Endometrium (tissue), 2 donors: ENCODE measurements around the gene TENM4.

ENCODE experiments used
- FAIRE-seq: peaks from 2 replicates; lab custom pipeline; 2012; peaks lifted over from hg19 to GRCh38; lab: Jason Lieb, UNC
- donor health status: control.
- donor health status: control.

The TENM4 gene

GRCh38 chr11:79117488-79117887 is 323.3 kb downstream of the TENM4 start:
- no peak for FAIRE-seq

DNA sequence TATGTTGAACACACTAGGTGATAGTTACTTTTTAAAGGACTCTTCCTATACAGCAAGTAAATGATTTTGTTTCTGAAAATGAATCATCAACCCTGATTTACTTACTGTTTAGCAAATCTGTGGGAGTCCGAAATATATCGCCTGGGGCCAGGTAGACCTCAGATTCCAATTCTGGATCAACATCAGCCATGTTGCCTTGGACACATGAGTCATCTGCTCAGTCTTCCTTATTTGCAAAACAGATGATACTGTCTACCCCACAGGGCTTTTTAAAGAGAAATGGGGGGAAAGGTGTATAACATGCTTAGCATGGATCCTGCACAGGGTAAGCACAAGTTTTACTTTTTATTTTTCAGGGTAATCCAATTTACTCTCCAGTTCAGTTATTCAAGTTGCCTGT is 324.2 kb downstream of the TENM4 start:
- FAIRE-seq = no peak

DNA sequence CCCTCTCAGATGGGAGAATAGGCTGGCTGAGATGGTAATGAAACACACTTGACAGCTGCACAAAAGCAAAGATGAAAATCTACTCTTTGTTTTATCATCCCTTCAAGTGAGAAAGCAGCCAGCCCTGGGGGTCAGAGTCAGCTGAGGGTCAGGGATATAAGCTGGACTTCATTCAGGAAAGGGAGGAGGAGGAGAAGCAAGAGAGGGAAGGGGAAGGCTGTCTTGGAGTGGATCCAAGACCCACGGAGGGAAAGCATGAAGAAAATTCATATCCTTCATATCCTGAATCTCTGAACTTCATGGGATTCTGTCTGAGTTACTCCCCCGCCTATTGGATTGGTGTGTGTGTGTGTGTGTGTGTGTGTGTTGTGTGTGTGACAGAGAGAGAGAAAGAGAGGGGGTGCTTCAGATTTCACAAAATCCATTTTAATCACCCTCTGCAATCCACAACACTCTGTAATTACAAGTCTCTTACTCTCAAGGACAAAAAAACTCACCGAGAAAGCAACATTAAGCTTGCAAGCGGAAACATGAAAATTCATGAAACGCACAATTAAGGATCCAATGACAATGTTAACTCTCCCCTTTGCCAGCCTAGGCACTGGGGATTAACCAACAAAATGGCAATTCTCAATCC is 327.7 kb downstream of the TENM4 start:
- peak; percentile 18 for FAIRE-seq

DNA sequence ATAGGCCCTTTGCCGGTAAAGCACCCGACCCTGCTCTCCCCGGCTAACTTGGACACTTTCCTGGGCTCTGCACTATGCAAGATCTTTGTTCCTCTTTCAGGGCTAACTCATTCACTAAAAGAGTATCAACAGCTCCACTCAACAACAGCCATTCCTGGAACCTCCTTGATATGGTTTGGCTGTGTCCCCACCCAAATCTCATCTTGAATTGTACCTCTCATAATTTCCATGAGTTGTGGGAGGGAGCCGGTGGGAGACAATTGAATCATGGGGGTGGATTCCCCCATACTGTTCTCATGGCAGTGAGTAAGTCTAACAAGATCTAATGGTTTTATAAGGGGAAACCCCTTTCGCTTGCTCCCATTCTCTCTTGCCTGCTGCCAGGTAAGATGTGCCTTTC is 330.0 kb downstream of the TENM4 start:
- FAIRE-seq = no peak

GRCh38 chr11:79110321-79110720 is 330.5 kb downstream of the TENM4 start:
- no peak for FAIRE-seq

DNA sequence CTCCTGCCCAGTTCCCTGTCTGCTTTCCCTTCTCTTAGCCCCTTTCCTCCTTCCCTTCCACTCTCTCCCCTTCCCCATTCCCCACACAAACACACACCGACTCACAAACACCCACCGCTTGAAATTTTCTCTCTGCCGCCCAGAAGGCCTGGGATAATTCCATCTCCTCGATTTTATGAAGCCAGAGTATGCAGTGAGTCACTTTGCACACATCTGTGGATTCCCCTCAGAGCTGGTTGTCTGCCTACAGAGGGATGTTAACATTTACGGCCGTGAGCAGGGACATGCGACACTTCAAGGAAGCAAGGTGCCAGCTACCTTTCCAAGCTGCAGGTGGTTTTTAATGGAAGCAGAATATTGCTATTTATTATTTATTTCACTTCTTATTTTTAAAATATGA is 332.0 kb downstream of the TENM4 start:
- FAIRE-seq = no peak

- no peak for FAIRE-seq
Observed at GRCh38 chr11:79102840-79103239, 338.0 kb downstream of the TENM4 start.

DNA sequence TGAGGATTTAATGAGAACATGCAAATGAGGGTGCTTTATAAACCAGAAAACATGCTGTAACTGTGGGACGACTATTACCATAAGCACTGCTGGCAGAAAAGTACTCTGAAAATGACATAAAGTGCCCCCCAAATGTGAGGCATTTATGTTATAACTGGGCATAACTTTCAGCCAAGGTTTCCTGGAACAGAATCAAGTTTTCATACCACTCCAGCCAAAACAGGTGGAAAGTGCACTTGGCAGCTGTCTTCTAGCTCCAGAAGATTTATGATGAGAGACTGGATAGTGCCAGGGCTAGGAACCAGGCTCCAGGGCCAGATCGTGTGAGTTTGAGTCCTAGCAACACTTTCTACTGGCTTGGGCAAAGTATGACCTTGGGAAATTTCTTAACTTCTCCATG is 339.2 kb downstream of the TENM4 start:
- FAIRE-seq = no peak

DNA sequence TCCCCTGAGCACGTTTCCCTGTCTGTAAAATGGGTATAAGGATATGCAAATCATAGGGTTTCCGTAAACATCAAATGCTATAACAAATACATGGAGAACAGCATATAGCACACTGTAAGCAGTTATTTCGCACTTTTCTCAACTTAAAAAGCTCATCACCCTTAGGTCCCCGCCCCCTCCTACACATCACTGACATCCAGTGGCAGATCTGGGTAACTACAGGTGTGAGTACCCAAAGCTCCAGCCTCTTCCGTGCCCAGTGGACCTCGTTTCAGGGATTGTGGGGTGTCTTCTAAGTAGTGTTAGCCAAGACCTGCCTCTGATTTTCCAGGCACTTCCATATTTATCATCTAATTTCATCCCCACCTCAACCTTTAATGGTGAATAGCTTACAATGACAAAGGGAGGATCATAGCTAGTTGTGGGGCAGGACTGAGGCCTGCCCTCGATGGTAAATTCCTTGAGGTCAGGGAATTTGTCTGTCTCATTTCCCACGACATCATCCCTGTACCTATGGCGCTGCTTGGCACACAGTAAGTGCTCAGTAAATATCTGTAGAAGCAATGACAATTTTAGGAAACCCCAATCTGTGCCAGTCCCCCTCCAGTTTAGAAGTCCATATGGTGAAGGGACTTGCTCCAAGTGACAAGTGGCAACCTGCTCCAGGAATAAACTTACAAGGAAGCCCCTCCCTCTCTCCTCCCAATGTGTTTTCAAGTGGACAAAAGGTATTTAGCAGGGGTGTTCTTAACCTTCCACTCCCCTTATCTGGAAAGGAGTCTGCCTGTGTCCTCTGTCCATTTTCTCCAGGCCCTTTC is 340.5 kb downstream of the TENM4 start:
- FAIRE-seq = no peak

DNA sequence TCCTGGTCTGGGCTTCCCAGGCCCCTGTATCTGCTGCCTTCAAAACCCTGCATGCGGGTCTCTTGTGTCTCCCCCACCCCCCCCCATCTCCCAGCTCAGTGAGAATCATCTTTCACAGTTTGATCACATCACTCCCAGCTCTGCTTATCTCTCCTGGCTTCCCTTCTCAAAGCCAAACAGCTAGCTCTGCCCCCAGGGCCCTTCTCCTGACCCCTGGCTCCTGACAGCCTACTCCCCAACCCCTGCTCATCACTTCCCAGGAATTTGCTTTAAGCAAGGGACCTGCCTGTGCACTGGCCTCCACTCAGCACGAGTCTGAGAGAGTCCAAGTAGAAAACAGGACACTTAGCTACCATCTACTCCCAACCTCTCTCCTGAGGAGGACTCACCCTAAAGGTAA is 342.7 kb downstream of the TENM4 start:
- no peak for FAIRE-seq

- no peak for FAIRE-seq
Observed at GRCh38 chr11:79097246-79097875, 343.5 kb downstream of the TENM4 start.

GRCh38 chr11:79095424-79095823 is 345.4 kb downstream of the TENM4 start:
- FAIRE-seq = no peak

- FAIRE-seq = no peak
Observed at GRCh38 chr11:79094616-79095015, 346.2 kb downstream of the TENM4 start.

DNA sequence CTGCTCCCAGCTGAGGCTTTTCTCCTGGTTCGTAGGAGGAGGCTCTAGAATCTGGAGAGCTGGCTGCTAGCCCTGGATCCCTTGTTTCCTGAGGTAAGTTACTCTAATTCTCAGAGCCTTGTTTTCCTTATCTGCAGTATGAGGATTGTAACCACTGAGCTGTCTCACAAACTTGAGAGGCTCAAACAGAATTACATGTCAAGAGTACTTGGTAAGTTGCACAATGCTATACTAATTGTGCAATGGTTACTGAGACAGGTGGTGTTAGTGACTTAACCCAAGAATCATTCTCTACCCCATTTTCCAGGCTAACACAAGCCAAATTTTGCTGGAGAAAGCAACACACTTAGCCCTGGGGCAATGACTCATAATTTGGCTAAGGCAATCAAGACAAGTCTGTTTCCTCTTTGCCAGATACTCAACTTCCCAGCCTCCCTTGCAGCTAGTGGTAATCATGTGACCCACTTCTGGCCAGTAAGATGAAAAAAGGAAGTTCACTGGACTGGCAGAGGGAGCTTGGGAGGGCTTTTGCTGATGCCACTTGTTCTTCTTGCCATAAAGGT is 348.0 kb downstream of the TENM4 start:
- no peak for FAIRE-seq

GRCh38 chr11:79090191-79090705 is 350.6 kb downstream of the TENM4 start:
- no peak for FAIRE-seq

- no peak for FAIRE-seq
Observed at GRCh38 chr11:79089601-79090000, 351.2 kb downstream of the TENM4 start.

- FAIRE-seq = no peak
Observed at GRCh38 chr11:79088967-79089366, 351.9 kb downstream of the TENM4 start.

- no peak for FAIRE-seq
Observed at GRCh38 chr11:79087961-79088318, 352.9 kb downstream of the TENM4 start.

DNA sequence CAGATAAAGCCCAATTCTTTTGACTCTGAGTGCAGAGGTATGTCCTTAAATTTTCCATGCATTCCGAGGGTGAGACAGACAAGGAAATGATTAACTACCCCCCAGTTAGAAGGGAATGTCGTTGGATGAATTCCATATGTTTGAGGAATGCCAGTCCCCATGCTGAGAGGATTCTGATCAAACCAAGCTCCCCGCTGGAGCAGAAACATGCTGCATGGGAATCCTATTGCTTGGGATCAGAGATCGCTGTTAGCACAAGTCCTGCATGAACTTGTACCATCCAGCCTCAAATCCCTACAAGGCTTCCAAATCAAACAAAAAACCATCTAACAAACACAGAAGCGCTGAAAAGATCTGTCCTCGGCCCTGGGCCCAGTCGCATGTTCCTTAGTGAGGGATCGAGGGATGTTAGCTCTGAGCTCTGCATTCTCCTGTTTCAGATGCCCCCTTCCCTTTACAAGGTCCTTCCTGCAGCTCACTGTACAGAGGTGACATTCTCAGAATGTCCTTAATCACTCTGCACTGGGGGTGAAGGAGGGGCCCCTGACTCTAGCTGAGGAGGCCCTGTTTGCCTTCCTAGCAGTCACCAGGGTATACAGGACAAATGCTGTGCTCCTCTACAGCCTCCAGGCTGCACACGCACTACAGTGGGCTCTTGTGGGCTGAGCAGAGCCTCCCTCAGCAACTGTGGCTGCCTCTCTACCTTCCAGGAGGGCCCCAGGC is 353.4 kb downstream of the TENM4 start:
- no peak for FAIRE-seq

DNA sequence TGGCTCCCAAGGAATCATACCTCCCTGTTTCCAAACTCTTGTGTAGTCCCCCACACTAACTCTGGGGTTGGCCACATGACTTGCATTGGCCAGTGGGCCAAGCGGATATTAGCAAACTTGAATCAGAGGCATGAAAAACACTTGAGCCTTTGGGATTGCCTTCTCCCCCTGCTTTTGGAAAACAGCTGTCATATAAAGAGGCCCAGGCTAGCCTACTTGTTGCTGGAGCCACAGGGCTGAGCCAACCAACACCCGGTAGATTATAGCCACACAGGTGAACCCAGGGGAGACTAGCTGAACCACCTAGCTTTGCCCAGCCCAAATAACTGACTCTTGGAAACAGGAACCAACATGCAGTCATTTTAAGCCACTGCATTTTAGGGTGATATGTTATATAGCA is 354.8 kb downstream of the TENM4 start:
- no peak for FAIRE-seq

DNA sequence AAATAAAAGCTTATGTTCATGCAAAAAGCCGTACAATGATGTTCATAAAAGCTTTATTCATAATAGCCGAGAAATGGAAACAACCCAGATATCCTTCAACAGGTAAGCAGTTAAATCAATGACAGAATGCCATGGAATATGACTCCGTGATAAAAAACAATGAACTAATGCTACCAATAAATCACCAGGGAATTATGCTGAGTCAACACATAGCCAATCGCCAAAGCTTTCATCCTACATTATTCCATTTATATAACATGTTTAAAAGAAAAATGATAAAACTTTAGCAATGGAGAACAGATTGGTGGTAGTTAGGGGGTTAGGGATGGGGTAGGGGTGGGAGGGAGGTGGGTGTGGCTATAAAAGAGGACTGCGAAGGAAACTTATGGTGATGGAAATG is 356.4 kb downstream of the TENM4 start:
- FAIRE-seq = no peak

DNA sequence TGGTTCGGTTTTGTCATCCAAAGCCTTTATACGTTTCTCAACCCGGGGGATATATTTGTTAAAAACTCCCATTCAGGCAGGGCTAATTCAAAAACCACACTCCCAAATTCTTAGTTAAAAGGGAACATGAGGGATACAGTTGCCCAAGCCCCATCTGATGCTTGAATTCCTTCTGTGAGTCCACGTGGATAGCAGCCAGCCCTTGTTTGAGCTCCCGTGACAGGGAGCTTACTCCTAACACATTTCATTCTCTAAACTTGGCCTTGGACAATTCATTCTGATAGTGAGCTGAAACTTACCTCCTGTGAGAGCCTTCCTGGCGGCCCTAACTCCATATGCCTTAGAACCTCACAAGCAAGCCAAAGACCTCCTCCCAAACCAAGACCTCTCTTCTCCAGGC is 357.5 kb downstream of the TENM4 start:
- FAIRE-seq = no peak
